Astrocyte of the cerebellum (primary cell): ENCODE results near the gene PBLD.

Experiments
- DNase-seq: peaks from one replicate; pipeline ENCODE4 v3.0.0-alpha.2; 2011; ENCODE audit warnings: low read depth
- H3K4me3 ChIP-seq: 2 replicates; pipeline ENCODE4 v1.5.1; 2011; ENCODE audit warnings: mild to moderate bottlenecking, low read depth, low read length, moderate library complexity
- in situ Hi-C: cut with HindIII; loops from 2 replicates; pipeline ENCODE4 v1.10.0; 2017; ENCODE audit warnings: low sequenced_read_pairs
- TF ChIP-seq, protein P1 (sequence below): IDR thresholded peaks from 2 replicates; pipeline ENCODE4 v1.5.1; 2012; ENCODE audit warnings: low read length, low read depth, moderate library complexity, mild to moderate bottlenecking; ENCODE audit errors: missing control alignments

The PBLD gene

GRCh38 chr10:68362590-68362989, 29.9 kb upstream of the PBLD start:
- H3K4me3 ChIP-seq: no peak overlapping the region
- no peak for DNase-seq
- TF ChIP-seq, protein P1, sequence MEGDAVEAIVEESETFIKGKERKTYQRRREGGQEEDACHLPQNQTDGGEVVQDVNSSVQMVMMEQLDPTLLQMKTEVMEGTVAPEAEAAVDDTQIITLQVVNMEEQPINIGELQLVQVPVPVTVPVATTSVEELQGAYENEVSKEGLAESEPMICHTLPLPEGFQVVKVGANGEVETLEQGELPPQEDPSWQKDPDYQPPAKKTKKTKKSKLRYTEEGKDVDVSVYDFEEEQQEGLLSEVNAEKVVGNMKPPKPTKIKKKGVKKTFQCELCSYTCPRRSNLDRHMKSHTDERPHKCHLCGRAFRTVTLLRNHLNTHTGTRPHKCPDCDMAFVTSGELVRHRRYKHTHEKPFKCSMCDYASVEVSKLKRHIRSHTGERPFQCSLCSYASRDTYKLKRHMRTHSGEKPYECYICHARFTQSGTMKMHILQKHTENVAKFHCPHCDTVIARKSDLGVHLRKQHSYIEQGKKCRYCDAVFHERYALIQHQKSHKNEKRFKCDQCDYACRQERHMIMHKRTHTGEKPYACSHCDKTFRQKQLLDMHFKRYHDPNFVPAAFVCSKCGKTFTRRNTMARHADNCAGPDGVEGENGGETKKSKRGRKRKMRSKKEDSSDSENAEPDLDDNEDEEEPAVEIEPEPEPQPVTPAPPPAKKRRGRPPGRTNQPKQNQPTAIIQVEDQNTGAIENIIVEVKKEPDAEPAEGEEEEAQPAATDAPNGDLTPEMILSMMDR: no peak
- in situ Hi-C loops: no loop called here

GRCh38 chr10:68359189-68359588, 26.5 kb upstream of the PBLD start:
- DNase-seq: no peak
- TF ChIP-seq, protein P1: no peak
- no peak overlapping the region for H3K4me3 ChIP-seq
- in situ Hi-C loops: no loop called here

DNA sequence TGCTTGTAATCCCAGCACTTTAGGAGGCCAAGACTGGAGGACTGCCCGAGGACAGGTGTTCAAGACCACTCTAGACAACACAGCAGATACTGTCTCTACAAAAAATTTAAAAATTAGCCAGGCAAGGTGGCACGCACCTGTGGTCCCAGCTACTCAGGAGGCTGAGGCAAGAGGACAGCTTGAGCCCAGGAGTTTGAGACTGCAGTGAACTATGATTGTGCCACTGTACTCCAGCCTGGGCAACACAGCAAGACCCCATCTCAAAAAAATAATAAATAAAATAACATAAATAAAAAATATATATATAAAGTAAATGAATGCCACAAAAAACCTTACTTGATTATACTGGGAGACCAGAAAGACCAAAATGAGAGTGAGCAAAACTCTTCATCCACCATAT, 20.8 kb upstream of the PBLD start:
- DNase-seq: no peak
- TF ChIP-seq, protein P1: no peak
- H3K4me3 ChIP-seq: no peak overlapping the region
- in situ Hi-C loops: no loop called here

- no peak overlapping the region for H3K4me3 ChIP-seq
- peak; percentile 39 for DNase-seq
- TF ChIP-seq, protein P1: peak; percentile 85
- in situ Hi-C loops: no loop called here
Observed at GRCh38 chr10:68348265-68348741, 15.6 kb upstream of the PBLD start.

- no peak overlapping the region for H3K4me3 ChIP-seq
- TF ChIP-seq, protein P1: no peak
- in situ Hi-C loops: no loop called here
- no peak for DNase-seq
Observed at GRCh38 chr10:68346774-68347173, 14.0 kb upstream of the PBLD start.

- no peak for DNase-seq
- H3K4me3 ChIP-seq: no peak overlapping the region
- TF ChIP-seq, protein P1: no peak
- in situ Hi-C loops: no loop called here
Observed at GRCh38 chr10:68345621-68346020, 12.9 kb upstream of the PBLD start.
